Tibial nerve (tissue), 4 donors: Measurements from ENCODE around the gene TENM4. TPM values are rescaled to one million over a fixed set of nuclear protein-coding genes. Genes with fewer than 3 reads are reported as not detected.

Experiments used
- DNase-seq, 2 donors: peaks; one replicate each; pipeline ENCODE4 v3.0.0-alpha.2; 2019; ENCODE audit warnings: low spot score in 2 of 2
- H3K27ac ChIP-seq, 4 donors: fragments of 200-600 bp; sonication (generic) in 3 of 4; one replicate each; pipeline ENCODE4 v1.5.1; 2017 to 2019; ENCODE audit warnings: mild to moderate bottlenecking in 1 of 4
- H3K27me3 ChIP-seq, 2 donors: fragments of 200-600 bp; sonication (generic) in 1 of 2; one replicate each; pipeline versions ENCODE4 v1.5.1 to v1.6.0; 2017 to 2019
- H3K36me3 ChIP-seq, 3 donors: fragments of 200-600 bp; sonication (generic); one replicate each; pipeline ENCODE4 v1.5.1; 2018 to 2019
- H3K4me1 ChIP-seq, 4 donors: fragments of 200-600 bp; sonication (generic) in 3 of 4; one replicate each; pipeline ENCODE4 v1.5.1; 2017 to 2019
- H3K4me3 ChIP-seq, 4 donors: fragments of 200-600 bp; sonication (generic) in 3 of 4; one replicate each; pipeline ENCODE4 v1.5.1; 2017 to 2019; ENCODE audit warnings: mild to moderate bottlenecking in 1 of 4, moderate library complexity in 1 of 4
- H3K9me3 ChIP-seq, 4 donors: fragments of 200-600 bp; sonication (generic) in 3 of 4; one replicate each; pipeline ENCODE4 v1.5.1; 2017 to 2019
- CTCF ChIP-seq, 5 experiments: fragments of 200-600 bp in 3 of 5; fragments of 450-650 bp in 2 of 5; sonication (generic) in 3 of 5; IDR thresholded peaks; one replicate each; pipeline ENCODE4 v1.5.1; 2016 to 2019; ENCODE audit warnings: antibody characterized with exemption in 5 of 5, mild to moderate bottlenecking in 3 of 5, moderate library complexity in 2 of 5
- EP300 ChIP-seq, 2 donors: sonication (generic); formaldehyde crosslinking; IDR thresholded peaks; one replicate each; pipeline ENCODE4 v1.6.1; 2017; ENCODE audit warnings: antibody characterized with exemption in 2 of 2, mild to moderate bottlenecking in 1 of 2
- POLR2A ChIP-seq, 2 donors: fragments of 450-650 bp; IDR thresholded peaks; one replicate each; pipeline ENCODE4 v1.6.1; 2017; ENCODE audit warnings: antibody characterized with exemption in 2 of 2, mild to moderate bottlenecking in 2 of 2, moderate library complexity in 2 of 2
- WGBS, 2 donors: methylation state at CpG; one replicate each; pipeline ENCODE4 v1.1.5; 2018; 5-methylcytosine and 5-hydroxymethylcytosine counted together
- total RNA-seq, 4 donors: library from RNA; depleted of rRNA; stranded (reverse); fragments of >200 nt; gene quantifications; one replicate each; pipeline ENCODE4 v1.1.0, GENCODE V29; 2016

Gene TENM4
- total RNA-seq, 4 donors from 2014 or later, result 15.3 to 36.3 (median 19.6) TPM

GRCh38 chr11:78690352-78690987 is 750.4 kb downstream of the TENM4 start:
- TF ChIP-seq POLR2A (IDR thresholded peaks at IDR 0.05) (no peak), CTCF (IDR thresholded peaks at IDR 0.05) (no peak), EP300 (IDR thresholded peaks at IDR 0.05) (no peak)
- Histone ChIP-seq H3K9me3 (no peaks in the 10 kb centered on the region), H3K27me3 (no peaks in the 10 kb centered on the region), H3K4me3 (no peak overlapping the region), H3K4me1 (no peaks in the 10 kb centered on the region), H3K27ac (no peak overlapping the region), H3K36me3 (no peaks in the 10 kb centered on the region)
- 79 to 88% methylated on average over 2 of the region's 2 CpGs for WGBS, 2 donors
- no peak for DNase-seq

GRCh38 chr11:78689585-78690153 is 751.2 kb downstream of the TENM4 start:
- Histone ChIP-seq H3K27ac (no peak overlapping the region), H3K36me3 (no peaks in the 10 kb centered on the region), H3K9me3 (no peaks in the 10 kb centered on the region), H3K4me1 (no peaks in the 10 kb centered on the region), H3K27me3 (no peaks in the 10 kb centered on the region), H3K4me3 (no peak overlapping the region)
- no peak for TF ChIP-seq POLR2A (IDR thresholded peaks at IDR 0.05)
- no peak for TF ChIP-seq CTCF (IDR thresholded peaks at IDR 0.05)
- no peak for TF ChIP-seq EP300 (IDR thresholded peaks at IDR 0.05)
- WGBS, 2 donors, result 65 to 76% methylated on average over 5 of the region's 5 CpGs
- DNase-seq, result no peak

GRCh38 chr11:78689101-78689500 is 751.7 kb downstream of the TENM4 start:
- WGBS, 2 donors, result 51 to 68% methylated on average over 3 of the region's 3 CpGs

GRCh38 chr11:78688460-78688859 is 752.4 kb downstream of the TENM4 start:
- Histone ChIP-seq H3K27me3 (no peaks in the 10 kb centered on the region), H3K4me3 (no peak overlapping the region), H3K9me3 (no peaks in the 10 kb centered on the region), H3K4me1 (no peaks in the 10 kb centered on the region), H3K36me3 (no peaks in the 10 kb centered on the region), H3K27ac (no peak overlapping the region)
- WGBS, 2 donors, result 61 to 85% methylated on average over 1 of the region's 1 CpG
- TF ChIP-seq CTCF (IDR thresholded peaks at IDR 0.05) (no peak), POLR2A (IDR thresholded peaks at IDR 0.05) (no peak), EP300 (IDR thresholded peaks at IDR 0.05) (no peak)
- no peak for DNase-seq

More at GRCh38 chr11:78689101-78689500, 751.7 kb downstream of the TENM4 start:
- TF ChIP-seq EP300 (IDR thresholded peaks at IDR 0.05) (no peak), POLR2A (IDR thresholded peaks at IDR 0.05) (no peak), CTCF (IDR thresholded peaks at IDR 0.05) (no peak)
- Histone ChIP-seq H3K9me3 (no peaks in the 10 kb centered on the region), H3K4me3 (no peak overlapping the region), H3K27ac (no peak overlapping the region), H3K27me3 (no peaks in the 10 kb centered on the region), H3K36me3 (no peaks in the 10 kb centered on the region), H3K4me1 (no peaks in the 10 kb centered on the region)
- no peak for DNase-seq

GRCh38 chr11:78685156-78685555 is 755.7 kb downstream of the TENM4 start:
- H3K27me3 ChIP-seq, result no peaks in the 10 kb centered on the region
- no peaks in the 10 kb centered on the region for H3K36me3 ChIP-seq
- no peaks in the 10 kb centered on the region for H3K9me3 ChIP-seq
- no peak for DNase-seq
- TF ChIP-seq EP300 (IDR thresholded peaks at IDR 0.05) (no peak), CTCF (IDR thresholded peaks at IDR 0.05) (no peak), POLR2A (IDR thresholded peaks at IDR 0.05) (no peak)
- WGBS, 2 donors, result 88 to 90% methylated on average over 3 of the region's 3 CpGs
- H3K4me1 ChIP-seq, result no peaks in the 10 kb centered on the region
- no peak overlapping the region for H3K27ac ChIP-seq
- H3K4me3 ChIP-seq, result no peak overlapping the region
